ENCODE measurements around the gene WDR41. TPM values are rescaled to one million over a fixed set of nuclear protein-coding genes. Genes with fewer than 3 reads are reported as not detected.
"Not testable (repeated sequence)": the region's sequence is repeated elsewhere in the genome, so short reads cannot be mapped to it uniquely, and the experiment has no call there.

The WDR41 gene
- total RNA-seq, 1 experiment from 2014 or later, result 23.3 TPM

- no peak for DNase-seq (ENCODE audit: low spot score)
These were observed 89.3 kb downstream of the WDR41 start for GRCh38 chr5:77402796-77403195.

DNA sequence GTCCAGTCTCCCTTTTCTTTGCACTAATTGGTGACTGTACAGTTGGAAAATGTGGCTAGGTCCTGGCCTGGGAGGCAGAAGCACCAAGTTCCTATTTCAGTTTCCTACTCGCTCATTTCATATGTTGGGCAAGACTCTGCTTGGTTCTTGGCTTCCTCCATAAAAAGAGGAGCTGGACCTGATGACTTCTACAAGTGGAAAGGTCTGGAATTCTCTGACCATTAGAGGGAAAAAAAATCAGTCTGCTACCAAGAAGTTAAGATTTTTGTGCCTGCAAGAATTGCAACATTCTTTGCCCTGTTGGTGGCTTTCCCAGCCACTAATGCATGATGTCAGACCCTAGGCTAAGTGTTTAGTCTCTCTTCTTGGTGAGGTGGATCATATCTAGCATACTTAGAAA, 91.5 kb downstream of the WDR41 start:
- DNase-seq (ENCODE audit: low spot score), result no peak

DNA sequence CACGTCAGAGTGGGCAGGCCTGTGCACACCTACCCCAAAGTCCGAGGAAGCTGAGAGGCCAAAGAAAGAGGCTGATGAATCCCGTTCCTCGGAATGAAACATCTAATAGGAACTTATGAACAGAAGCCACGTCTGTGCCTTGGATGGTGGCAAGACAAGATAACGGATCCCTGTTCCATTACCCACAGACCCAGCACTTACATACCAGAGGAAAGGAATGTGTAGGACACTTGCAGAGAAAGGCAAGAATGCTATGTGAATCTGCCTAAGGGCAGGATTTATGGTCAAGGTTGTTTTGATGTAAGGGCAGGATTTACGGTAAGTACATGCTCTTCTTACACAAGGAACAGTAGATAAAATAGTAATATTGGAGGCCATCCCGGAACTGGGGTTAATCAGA, 93.2 kb downstream of the WDR41 start:
- DNase-seq (ENCODE audit: low spot score), result no peak

- no peak for DNase-seq (ENCODE audit: low spot score)
These were observed 93.7 kb downstream of the WDR41 start for GRCh38 chr5:77398458-77398857.

DNA sequence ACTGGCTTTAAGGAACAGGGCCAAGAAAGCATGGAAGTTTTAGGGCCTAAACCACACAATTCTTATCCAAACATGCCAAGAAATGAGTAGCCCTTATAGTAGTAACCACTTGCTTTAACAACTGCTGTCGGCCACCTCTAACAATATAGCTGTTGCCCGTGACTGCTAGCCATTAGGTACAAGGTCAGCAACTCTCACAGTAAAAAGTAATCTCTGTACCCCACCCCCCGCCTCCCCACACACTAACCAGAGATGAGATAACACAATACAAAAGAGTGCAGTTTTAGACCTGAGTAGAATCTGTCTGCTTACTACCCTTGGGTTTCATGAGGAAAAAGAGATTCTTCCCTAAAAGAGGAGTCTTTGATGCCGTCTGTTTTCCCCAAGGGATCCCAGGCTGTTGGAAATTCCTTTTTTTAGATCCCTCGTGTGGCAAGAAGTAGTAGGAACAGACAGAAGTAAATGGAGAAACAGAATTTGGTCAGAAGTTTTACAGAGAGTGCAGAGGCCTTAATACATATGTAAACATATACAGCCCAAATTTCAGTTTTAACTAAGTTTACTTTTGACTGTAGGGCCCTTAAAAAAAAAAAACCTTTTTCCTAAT, 94.3 kb downstream of the WDR41 start:
- no peak for DNase-seq (ENCODE audit: low spot score)

DNA sequence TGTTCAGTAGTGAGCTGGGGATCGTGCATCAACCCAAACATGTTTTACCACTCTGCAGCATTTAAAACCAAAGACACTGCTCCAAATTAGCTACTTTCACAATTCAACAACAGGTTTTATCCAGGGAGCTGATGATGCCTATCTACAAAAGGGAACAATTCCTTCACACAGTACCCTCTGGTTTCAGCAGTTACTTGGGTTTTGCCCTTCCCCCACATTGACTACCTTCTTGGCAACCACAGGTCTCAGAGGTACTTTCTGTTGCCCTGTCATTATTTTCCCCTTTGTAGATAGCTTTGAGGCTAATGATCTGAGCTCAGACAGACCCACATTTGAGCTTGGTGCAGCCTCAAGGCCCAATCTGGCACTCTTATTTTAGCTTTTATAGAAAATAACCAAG, 96.1 kb downstream of the WDR41 start:
- no peak for DNase-seq (ENCODE audit: low spot score)

DNA sequence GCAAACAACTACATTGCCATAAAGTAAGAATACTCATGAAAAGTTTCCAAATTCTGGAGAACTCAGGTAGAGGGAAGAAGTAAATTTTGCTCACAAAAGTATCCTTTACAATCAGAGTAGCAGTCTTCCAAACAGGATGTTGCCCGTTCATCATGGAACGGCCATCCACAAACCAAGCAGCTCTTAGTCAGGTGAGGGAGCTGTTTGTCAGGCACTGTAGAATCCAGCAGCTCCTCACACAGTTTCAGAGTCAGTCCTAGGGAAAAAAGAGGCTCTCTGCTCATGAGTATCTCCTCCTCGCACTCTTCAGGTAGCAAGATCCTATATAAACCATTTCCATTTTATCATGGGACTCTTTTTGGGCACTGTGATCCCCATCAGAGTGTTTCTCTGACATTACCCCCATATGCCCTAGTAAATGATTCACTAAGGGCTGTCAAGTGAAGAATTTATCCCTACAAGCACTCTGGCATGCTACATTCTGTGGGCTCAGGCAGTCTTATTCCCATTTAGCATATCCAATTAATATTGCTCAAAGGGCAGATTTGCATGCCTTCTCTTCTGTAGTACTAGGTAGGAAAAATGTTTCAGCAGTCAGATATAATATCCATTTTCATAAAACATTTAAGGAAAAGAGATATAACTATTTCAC, 97.9 kb downstream of the WDR41 start:
- no peak for DNase-seq (ENCODE audit: low spot score)

DNA sequence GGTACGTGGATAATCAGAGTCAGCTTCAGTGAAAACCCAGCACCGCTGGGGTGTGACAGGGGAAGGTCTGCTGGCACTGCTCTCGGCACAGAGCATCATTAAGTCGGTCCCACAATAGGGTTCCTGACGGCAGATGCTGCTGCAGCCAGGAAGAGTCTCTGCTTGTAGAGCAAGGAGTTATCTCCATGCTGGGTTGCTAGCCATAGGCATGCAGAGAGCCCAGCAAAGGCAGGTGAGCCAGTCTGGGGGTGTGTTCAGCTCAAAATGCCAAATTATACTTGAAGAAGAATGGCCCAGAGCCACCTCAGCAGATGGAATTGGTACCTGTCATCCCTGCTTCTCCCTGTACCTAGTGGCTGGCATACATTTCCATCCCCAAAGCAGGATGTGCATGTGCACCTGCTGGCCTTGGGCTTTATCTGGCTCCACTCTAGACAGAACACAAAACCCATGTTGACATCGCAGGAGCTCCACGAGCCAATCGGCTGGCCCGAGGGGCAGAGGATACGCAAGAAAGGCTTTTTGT, 100.8 kb downstream of the WDR41 start:
- DNase-seq (ENCODE audit: low spot score), result no peak

- no peak for DNase-seq (ENCODE audit: low spot score)
These were observed 101.3 kb downstream of the WDR41 start for GRCh38 chr5:77390795-77391194.

DNA sequence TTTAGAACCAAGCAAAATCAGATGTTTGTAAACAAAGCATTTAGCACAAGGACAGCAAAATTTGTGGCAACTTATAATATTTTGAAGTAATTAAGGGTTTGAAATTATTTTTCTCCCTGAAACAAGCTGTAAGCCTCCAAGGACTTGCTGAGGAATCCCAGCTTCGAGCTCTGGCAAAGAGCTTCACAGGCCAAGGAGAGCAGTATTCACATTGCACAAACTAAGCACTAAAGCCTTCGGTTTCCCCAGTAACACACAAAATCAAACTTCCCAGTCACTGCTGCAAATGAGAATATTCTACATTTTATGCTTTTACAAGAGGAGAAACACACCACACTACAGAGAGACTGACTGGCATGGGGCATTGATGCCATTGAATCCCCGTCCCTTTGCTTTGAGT, 101.9 kb downstream of the WDR41 start:
- no peak for DNase-seq (ENCODE audit: low spot score)

GRCh38 chr5:77389746-77390145, 102.4 kb downstream of the WDR41 start:
- DNase-seq (ENCODE audit: low spot score), result no peak

DNA sequence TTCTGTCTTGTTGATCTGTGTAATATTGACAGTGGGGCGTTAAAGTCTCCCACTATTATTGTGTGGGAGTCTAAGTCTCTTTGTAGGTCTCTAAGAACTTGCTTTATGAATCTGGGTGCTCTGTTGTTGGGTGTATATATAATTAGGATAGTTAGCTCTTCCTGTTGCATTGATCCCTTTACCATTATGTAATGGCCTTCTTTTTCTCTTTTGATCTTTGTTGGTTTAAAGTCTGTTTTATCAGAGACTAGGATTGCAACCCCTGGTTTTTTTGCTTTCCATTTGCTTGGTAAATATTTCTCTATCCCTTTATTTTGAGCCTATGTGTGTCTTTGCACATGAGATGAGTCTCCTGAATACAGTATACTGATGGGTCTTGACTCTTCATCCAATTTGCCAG, 105.8 kb downstream of the WDR41 start:
- not testable (repeated sequence) for DNase-seq (ENCODE audit: low spot score)

DNA sequence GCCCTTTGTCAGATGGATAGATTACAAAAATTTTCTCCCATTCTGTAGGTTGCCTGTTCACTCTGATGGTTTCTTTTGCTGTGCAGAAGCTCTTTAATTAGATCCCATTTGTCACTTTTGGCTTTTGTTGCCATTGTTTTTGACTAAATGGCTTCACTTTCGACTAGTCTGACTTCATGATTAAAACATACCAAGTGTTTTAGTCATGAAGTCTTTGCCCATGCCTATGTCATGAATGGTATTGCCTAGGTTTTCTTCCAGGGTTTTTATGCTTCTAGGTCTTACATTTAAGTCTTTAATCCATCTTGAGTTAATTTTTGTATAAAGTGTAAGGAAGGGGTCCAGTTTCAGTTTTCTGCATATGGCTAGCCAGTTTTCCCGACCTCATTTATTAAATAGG, 108.8 kb downstream of the WDR41 start:
- DNase-seq (ENCODE audit: low spot score), result not testable (repeated sequence)

Other genes starting within 250 kb of the WDR41 start
- not detected in 2 replicates for gene OTP, start 146.4 kb upstream of the WDR41 start, total RNA-seq (2014; rRNA removed; shearing (Covaris generic))

Data from HT-29 (cell line).